GM18951 (cell line): ENCODE measurements around the gene TCN2.

Source experiments
- POLR2A ChIP-seq: IDR thresholded peaks from 4 replicates; pipeline ENCODE4 v1.6.1; 2011; ENCODE audit warnings: mild to moderate bottlenecking; ENCODE audit not compliant: insufficient read length, insufficient read depth; ENCODE audit errors: extremely low read depth
- in situ Hi-C: fragments of 300-500 bp; cut with MboI; formaldehyde crosslinking; loops from one replicate; pipeline ENCODE4 v1.12.0; 2022; ENCODE audit warnings: low sequenced_read_pairs, mixed read lengths, inconsistent platforms; ENCODE audit not compliant: unreplicated experiment

Gene TCN2

GRCh38 chr22:30634471-30635233 is 27.7 kb downstream of the TCN2 start:
- in situ Hi-C loops, result loop anchor here (10.0 kb wide), 1 partner anchor 120 kb away; no protein-coding TSS in a partner anchor
- TF ChIP-seq POLR2A, result peak; percentile 36

GRCh38 chr22:30635273-30636225 is 28.6 kb downstream of the TCN2 start, which contains the start of gene SLC35E4:
TSS of gene SLC35E4 (plus strand) at chr22:30635781. CDS start at chr22:30636451, 670 bp downstream.
- TF ChIP-seq POLR2A, result peak; percentile 70
- in situ Hi-C loops, result loop anchor here (10.0 kb wide), 1 partner anchor 119 kb away; no protein-coding TSS in a partner anchor

GRCh38 chr22:30636226-30637077 is 29.5 kb downstream of the TCN2 start:
- in situ Hi-C loops, result loop anchor here (10.0 kb wide), 1 partner anchor 118 kb away; no protein-coding TSS in a partner anchor

GRCh38 chr22:30637701-30638114 is 30.7 kb downstream of the TCN2 start:
- in situ Hi-C loops, result loop anchor here (10.0 kb wide), 1 partner anchor 117 kb away; no protein-coding TSS in a partner anchor

More at GRCh38 chr22:30636226-30637077, 29.5 kb downstream of the TCN2 start:
- no peak for TF ChIP-seq POLR2A

GRCh38 chr22:30640361-30640760 is 33.4 kb downstream of the TCN2 start:
- in situ Hi-C loops, result no loop called here
- TF ChIP-seq POLR2A, result no peak

More at GRCh38 chr22:30637701-30638114, 30.7 kb downstream of the TCN2 start:
- TF ChIP-seq POLR2A, result no peak

GRCh38 chr22:30640839-30641430 is 34.0 kb downstream of the TCN2 start:
- in situ Hi-C loops, result no loop called here
- TF ChIP-seq POLR2A, result no peak

GRCh38 chr22:30643055-30643875 is 36.3 kb downstream of the TCN2 start:
- no peak for TF ChIP-seq POLR2A
- in situ Hi-C loops, result no loop called here

GRCh38 chr22:30646518-30647160 is 39.7 kb downstream of the TCN2 start:
- in situ Hi-C loops, result no loop called here

GRCh38 chr22:30647536-30647935 is 40.6 kb downstream of the TCN2 start:
- in situ Hi-C loops, result no loop called here

More at GRCh38 chr22:30646518-30647160, 39.7 kb downstream of the TCN2 start:
- no peak for TF ChIP-seq POLR2A

GRCh38 chr22:30648825-30649224 is 41.9 kb downstream of the TCN2 start:
- no peak for TF ChIP-seq POLR2A
- in situ Hi-C loops, result no loop called here

More at GRCh38 chr22:30647536-30647935, 40.6 kb downstream of the TCN2 start:
- TF ChIP-seq POLR2A, result no peak
